LoVo (cell line): ENCODE data around the gene CNTROB.

Experiments used
- DNase-seq: peaks from one replicate; pipeline ENCODE4 v3.0.0-alpha.2; 2016; ENCODE audit warnings: low spot score

The CNTROB gene, protein sequence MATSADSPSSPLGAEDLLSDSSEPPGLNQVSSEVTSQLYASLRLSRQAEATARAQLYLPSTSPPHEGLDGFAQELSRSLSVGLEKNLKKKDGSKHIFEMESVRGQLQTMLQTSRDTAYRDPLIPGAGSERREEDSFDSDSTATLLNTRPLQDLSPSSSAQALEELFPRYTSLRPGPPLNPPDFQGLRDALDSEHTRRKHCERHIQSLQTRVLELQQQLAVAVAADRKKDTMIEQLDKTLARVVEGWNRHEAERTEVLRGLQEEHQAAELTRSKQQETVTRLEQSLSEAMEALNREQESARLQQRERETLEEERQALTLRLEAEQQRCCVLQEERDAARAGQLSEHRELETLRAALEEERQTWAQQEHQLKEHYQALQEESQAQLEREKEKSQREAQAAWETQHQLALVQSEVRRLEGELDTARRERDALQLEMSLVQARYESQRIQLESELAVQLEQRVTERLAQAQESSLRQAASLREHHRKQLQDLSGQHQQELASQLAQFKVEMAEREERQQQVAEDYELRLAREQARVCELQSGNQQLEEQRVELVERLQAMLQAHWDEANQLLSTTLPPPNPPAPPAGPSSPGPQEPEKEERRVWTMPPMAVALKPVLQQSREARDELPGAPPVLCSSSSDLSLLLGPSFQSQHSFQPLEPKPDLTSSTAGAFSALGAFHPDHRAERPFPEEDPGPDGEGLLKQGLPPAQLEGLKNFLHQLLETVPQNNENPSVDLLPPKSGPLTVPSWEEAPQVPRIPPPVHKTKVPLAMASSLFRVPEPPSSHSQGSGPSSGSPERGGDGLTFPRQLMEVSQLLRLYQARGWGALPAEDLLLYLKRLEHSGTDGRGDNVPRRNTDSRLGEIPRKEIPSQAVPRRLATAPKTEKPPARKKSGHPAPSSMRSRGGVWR

DNA sequence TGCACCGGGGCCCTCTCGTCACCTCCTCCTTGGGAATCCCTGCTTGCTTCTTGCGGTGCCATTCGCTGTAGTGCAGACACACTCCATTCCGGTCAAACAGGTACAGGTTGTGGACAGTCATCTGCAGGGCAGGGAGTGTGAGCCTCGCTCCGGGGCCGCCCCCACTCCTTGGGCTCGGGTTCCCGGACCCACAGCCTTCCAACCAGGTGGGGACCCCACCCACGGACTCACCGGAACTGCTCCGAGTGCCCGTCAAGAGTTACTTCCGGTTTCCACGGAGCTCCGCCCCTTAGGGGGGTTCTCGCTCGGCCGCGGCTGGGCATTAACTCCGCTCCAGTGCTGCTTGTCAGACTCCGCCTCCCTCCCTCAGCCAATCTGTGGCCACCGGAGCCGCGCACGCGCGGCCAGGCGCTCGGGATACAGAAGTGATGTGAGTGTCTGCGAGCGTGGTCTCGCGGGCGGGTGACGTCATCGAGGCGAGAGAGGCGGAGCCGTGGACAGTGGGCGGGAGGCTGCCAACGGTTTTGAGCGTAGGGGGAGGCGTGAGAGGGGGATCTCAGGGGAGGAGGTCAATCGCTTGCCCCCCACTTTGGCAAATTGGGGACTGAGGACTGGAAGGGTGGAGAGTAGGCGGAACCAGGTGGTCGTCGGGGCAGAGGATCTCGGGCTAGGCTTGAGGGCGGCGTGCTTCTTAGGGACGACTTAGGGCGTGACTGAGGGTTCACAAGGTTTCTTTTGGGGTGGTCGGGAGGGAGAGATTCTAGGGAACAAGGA is at the start of gene CNTROB, which contains the start of gene TRAPPC1:
Gene CNTROB, plus strand, starts transcription at position 498 of the 774 bp plus-strand sequence. CDS start 874 bp downstream, outside the sequence.
Gene TRAPPC1, minus strand, starts transcription at position 238 of the 774 bp plus-strand sequence. Its CDS starts 117 bp downstream, at position 121.
- peak; percentile 99 for DNase-seq

DNA sequence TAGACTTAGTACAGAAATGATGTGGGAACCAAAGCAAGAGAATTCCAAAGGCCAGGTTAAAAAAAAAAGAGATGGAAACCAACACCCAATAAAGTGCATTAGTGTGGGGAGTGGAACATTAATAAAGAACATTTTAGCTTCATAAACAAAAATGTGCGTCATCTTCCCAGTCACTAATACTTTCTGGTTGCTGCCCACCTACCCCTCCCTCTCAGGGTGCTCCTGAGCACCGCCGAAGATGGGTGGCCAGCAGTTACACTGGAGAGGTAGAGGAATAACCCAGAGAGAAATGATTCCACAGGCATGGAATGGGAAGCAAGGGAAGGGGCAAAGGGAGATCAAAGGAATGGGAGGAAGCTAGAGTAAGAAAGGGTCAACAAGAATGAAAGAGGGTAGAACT is 49.4 kb upstream of the CNTROB start:
- no peak for DNase-seq

DNA sequence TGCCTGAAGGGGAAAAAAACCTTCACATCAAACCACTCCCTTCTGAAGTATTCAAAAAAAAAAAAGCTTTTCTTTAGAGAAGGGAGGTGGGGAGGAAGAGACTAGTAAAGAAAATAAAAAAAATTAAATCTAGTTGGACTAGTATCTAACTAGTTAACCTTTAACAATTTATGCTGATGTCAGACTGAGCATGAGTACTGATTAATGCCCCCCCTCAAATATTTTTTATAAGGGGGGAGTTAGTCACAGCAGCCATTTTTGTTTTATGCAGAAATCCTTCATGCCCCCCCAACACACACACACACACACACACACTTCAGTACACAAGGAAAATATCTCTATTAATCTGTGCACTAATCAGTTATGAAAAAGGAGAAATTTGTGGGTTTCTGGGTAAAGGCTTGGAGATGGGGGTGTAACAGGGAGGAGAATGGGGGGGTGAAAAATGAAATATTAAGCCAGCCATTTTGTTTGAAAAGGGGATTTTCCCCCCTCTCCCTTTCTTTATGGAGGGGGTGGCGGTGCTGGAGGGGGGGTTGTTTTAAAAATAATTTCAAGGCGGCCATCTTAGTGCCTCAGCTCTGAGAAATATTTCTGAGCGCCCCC is 48.1 kb upstream of the CNTROB start:
- peak; percentile 59 for DNase-seq

DNA sequence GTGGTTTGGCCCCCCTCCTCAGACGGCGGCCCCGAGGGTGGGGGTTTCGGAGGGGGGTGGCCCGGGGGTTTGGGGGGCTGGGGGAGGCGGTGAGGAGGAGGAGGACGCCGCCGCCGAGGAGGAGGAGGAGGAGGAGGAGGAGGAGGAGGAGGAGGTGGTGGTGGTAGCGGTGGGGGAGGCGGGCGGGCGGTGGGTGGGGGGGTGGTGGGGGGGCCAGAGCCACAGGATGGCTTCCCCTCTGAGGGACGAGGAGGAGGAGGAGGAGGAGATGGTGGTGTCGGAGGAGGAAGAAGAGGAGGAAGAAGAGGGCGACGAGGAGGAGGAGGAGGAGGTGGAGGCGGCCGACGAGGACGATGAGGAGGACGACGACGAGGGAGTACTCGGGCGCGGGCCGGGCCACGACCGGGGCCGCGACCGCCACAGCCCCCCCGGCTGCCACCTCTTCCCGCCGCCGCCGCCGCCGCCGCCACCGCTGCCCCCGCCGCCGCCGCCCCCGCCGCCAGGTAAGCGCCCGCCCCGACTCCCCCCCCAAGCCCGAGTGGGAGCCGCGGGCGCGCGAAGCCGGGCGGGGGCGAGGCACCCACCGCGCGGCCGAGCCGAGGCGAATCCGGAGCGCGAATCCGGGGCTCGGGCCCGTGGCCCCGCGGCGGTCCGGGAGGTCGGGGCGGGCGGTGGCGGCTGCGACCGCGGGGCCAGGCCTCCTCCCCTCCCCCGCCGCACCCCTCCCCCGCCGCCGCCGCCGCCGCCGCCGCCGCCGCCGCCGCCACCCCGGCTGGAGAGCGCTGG is 47.2 kb upstream of the CNTROB start:
- peak; percentile 18 for DNase-seq

DNA sequence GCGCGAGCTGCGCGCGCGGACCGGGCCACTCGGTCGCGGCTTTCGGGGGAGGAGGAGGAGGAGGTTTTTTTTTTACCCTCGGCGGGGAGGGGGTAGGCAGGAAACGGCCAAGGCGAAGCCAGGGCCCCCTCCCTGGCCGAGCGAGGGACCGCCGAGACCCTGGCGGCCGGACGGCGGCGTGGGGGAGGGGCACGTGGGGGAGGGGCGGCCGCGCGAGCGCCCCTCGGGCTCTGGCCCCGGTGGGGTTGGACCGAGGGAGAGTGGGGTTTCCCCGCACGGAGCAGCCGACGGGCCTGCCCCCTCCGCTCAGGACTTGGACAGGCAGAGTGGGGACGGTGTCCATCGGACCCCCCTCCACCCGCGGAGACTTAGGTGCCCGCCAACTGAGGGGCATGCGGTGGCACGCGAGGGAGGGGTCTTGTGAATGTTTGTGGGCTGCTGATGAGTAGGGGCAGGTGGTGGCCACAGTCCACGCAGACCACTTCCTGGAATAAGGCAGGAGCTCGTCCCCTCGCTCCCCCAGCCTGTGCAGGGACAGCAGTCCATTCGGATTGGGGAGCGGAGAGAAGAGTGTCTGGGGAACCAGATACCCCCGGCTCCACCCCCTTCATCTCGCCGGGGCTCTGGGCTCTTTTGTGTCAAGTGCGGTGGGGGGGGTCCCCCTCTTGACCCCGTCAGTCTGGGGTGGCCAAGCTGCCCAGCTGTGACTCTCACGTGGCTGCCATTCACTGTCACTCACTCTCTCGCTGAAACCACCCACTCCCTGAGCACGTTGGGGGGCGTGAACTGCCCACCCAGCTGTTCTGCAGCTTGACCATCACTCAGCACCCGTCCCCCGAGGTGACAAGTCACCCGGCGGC is 46.4 kb upstream of the CNTROB start:
- DNase-seq, result peak; percentile 18

DNA sequence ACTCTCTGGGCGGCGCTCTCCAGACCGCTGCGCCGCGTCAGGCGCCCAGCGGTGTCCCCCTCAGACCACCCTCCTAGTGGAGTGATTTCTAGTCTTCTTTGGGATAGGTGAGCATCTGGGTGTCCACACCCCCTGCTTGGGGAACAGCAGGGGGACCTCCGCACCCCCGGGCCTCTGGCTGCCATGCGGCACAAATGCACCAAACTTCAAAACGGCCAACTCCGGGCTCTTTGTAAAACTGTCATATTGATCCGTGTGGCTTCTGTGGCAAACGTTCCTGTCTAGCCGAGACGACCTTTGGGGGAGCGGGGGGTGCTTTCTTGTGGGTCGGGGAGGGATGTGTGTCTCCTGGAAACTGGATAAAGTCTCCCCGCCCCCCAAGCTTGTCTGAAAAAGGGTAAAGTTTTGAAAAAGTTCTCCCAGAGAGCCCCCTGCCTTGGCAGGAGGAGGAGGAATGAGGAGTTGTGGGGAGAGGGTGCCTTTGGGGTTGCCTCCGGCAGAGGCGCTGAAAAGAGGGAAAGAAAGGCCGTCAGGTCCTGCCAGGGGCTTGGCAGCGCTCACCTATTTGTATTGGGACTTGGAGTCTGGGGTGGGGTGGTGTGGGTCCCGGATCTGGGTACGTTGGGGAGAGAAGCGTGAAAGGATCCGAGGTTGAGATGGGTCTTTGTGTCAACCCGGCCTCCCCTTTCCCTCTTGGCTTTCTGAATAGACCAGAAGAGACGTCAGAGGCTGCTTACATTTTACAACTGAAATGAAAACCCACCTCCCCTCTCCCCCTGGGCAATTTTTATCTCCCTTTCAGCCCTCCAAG is 45.6 kb upstream of the CNTROB start:
- no peak for DNase-seq

DNA sequence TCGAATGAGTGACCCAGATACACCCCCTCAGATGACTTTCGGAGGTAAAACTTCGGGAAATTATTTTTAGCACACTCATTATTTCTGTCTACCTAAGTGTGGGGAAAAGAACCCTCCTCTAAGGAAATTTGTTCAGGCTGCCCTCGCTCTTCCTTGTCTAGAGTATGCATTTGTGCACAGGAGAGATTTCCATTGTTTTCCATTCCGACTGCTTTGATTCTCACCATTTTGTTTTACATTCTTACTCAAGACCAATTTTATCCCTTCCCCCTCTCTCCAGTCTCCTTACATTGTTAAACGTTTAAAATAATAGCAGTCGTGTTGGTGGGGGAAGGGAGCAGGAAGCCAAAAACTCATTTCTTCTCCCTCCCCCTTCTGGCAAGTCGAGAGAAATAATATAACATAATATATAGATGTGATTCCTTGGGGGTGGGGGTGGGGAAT is 44.9 kb upstream of the CNTROB start:
- DNase-seq, result no peak

DNA sequence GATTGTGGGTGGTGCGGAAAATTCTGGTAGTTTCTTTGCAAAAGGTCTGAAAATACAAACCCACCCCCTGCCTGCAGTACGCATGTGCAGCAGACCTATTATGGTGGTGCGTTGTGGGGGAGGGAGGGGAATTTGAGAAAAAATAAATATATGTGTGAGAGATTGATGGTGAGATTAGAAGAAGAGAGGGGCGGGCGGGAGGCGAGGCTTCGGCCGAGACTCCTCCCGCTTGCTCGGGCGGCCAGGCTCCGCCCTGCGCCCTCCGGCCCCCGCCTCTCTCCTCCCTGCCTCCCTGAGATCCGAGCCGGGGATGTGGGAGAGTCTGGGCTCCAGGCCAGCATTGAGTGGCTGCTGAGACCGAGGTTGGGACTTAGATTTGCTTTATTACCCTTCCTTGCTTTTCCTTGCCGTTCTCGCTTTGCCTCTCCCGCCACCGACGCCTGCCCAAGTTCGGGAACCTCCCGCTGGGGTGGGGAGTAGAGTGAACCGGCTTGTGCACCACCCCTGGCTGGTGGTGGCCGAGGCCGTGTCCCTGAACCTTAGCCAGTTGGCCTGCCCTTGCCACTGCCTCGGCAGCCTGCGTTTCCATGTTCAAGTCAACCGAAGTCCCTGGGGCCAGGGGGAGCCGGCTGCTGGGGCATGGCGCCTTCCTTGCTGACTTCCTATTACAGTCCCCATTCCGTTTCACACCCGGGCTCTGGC is 44.4 kb upstream of the CNTROB start:
- DNase-seq, result peak; percentile 93

DNA sequence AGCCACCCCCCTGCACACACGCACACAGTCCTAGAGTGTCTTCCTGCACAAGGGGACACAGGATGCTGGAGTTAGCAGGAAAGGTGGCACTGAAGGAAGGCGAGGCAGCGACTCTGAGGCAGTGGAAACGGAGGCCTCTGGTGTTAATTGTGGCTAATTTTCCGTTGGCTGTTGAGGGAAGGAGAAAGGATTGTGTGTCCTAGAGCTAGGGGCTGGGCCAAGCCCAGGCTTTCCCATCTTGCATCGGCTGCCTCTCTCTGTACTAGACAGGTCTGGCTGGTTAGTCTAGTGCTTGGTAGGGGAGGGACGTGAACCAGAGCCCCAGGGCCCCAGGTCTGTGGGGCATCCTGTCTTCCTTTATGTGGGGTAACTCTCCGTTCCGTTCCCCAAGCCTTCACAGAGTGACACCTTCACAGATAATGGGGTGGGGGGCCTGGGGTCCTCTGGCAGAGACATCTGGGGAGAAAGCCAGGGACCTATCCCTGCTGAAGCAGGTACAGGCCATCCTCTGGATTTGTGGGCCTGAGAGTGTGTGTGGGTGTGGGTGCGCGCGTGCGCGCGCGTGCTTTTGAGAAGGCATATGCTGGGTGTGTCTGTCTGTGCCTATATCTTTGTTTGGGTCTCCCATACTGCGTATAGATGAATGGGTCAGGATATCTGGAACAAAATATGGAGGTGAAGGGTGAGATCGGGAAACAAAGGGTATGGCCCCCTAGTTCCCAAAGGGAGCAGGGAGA is 43.7 kb upstream of the CNTROB start, which contains the start of gene CHD3:
Gene CHD3, plus strand, starts transcription at position 606 of the 737 bp plus-strand sequence. CDS start 212 bp downstream, outside the sequence.
- DNase-seq, result peak; percentile 9

DNA sequence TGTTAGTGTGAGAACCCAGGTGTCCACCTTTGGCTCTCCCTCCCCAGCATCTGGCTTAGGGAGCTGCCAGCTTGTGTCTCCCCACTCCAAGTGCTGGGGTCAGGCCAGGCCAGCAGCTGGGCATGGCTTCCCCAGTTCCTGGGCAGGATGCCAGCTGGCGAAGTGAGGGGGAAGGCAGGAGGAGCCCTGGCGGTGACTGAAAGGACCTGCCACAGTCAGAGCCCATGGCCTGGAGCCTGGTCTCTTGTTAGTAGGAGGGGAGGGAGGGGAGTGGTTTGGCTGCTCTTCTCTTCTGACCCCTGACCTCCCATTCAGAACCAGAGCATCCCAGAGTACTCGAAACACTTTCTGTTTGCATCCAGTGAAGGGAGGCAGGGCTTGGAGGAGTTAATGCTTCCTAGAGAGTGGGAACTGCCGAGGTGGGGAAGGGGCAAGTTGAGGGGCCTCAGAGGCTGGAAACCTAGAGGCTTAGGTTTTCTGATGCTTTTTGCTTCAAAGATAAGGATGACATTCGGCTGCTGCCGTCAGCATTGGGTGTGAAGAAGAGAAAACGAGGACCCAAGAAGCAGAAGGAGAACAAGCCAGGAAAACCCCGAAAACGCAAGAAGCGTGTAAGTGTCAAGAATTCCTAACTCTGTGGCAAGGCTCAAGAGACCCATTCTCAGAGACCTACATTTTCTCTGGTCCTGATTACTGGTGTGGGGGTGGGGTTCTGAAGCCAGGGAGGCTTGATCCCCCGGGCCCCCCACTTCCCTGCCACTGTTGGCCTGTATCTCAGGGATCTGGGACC is 42.6 kb upstream of the CNTROB start:
- peak; percentile 78 for DNase-seq

DNA sequence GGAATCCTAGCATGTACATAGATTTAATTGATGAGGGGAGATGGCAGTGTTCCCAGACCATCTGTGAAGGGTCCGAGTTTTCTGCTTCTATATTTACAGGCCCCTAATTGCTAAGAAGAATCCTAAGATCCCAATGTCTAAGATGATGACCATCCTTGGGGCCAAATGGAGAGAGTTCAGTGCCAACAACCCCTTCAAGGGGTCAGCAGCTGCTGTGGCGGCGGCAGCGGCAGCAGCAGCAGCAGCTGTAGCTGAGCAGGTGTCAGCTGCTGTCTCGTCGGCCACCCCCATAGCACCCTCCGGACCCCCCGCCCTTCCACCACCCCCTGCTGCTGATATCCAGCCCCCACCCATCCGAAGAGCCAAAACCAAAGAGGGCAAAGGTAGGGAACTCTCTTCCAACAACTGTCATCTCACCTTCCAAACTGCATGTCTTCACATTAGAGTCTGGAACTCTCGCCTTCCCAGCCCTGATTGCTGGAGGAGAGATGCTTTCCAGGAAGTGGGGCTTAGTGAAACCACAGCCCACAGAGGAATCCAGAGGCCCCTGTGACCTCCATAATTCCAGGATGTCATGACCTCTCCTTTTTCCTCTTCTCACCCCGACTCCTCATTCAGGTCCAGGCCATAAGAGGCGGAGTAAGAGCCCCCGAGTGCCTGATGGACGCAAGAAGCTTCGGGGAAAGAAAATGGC is 38.7 kb upstream of the CNTROB start:
- no peak for DNase-seq

DNA sequence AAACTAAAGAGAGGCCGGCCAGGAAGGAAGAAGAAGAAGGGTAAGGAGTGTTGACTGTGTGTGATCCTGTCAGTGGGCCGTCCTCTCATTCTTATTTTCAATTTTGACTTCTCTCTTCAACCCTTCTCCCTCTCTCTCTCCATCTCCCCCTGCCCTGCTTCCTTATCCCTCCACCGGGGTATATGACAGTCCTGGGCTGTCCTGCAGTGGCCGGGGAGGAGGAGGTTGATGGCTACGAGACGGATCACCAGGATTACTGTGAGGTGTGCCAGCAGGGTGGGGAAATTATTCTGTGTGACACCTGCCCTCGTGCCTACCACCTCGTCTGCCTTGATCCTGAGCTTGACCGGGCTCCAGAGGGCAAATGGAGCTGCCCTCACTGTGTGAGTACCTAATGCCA is 37.8 kb upstream of the CNTROB start:
- DNase-seq, result no peak

DNA sequence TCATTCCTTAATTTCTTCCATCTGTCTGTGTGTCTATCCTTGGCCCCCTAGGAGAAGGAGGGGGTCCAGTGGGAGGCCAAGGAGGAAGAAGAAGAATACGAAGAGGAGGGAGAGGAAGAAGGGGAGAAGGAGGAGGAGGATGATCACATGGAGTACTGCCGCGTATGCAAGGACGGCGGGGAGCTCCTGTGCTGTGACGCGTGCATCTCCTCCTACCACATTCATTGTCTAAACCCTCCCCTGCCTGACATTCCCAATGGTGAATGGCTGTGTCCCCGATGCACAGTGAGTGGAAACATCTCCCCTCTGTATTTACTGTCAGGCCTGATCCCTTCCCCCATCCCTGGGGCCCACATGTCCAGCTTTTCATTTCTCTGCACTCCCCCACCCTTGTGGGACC is 37.1 kb upstream of the CNTROB start:
- DNase-seq, result no peak

DNA sequence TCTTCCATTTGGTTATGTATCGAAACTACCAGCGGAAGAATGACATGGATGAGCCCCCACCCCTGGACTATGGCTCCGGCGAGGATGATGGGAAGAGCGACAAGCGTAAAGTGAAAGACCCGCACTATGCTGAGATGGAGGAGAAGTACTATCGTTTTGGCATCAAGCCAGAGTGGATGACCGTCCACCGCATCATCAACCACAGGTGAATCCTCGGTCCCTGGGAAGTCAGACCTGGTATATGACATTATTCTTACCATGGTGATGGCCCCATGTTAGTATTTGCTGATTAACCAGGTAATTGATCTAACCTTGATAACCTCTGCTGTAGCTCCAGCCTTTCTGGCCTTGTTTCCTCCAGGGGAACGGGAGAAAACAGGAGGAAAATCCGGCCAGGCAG is 34.9 kb upstream of the CNTROB start:
- DNase-seq, result no peak

DNA sequence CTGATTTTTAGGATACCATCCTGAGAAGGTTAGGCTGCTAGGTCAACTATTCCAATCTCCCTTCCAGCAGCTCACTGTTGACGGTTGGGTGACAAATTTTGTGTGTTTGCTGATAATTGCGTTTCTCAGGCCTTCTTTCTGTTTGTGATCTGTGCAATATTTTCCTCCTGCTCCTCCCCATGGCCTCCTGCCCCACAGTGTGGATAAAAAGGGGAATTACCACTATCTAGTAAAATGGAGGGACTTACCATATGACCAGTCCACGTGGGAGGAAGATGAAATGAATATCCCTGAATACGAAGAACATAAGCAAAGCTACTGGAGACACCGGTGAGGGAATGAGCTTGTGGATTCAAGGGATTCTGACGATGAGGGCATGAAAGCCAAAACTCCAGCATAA is 34.2 kb upstream of the CNTROB start:
- DNase-seq, result no peak
